ENCODE measurements around the gene ITPRIP. TPM values are rescaled to one million over a fixed set of nuclear protein-coding genes. Genes with fewer than 3 reads are reported as not detected.

ITPRIP gene
- total RNA-seq, 2 donors from 2014 or later: 5.9 to 9.6 TPM

GRCh38 chr10:104336821-104337467 lies 1.3 kb downstream of the ITPRIP start:
- no peaks in the 10 kb centered on the region for H3K9me3 ChIP-seq
- H3K4me3 ChIP-seq: peak overlapping the region; percentile 82
- no peak overlapping the region for H3K27ac ChIP-seq
- peaks cover 5% of the 10 kb centered on the region for H3K4me1 ChIP-seq
- peak overlapping the region in 1 of 2 donors; percentile 83 for H3K9ac ChIP-seq (ENCODE audit: low read depth in 2 of 2, low read length in 2 of 2)
- H3K27me3 ChIP-seq: no peaks in the 10 kb centered on the region
- no peak for TF ChIP-seq CTCF (IDR thresholded peaks at IDR 0.05)
- peak; percentile 21 for DNase-seq
- no peaks in the 10 kb centered on the region for H3K36me3 ChIP-seq
- intact Hi-C loops (cut with DNase I): no loop called here

- peaks cover 24% of the 10 kb centered on the region for H3K4me1 ChIP-seq
- no peak for TF ChIP-seq CTCF (IDR thresholded peaks at IDR 0.05)
- H3K4me3 ChIP-seq: no peak overlapping the region
- no peaks in the 10 kb centered on the region for H3K27me3 ChIP-seq
- no peak overlapping the region for H3K27ac ChIP-seq
- H3K9me3 ChIP-seq: no peaks in the 10 kb centered on the region
- DNase-seq: peak; percentile 16
- intact Hi-C loops (cut with DNase I): no loop called here
- H3K36me3 ChIP-seq: no peaks in the 10 kb centered on the region
- H3K9ac ChIP-seq (ENCODE audit: low read depth in 2 of 2, low read length in 2 of 2): no peak overlapping the region
Measured at GRCh38 chr10:104334965-104335650, 3.2 kb downstream of the ITPRIP start.

GRCh38 chr10:104334561-104334960 lies 3.7 kb downstream of the ITPRIP start:
- Histone ChIP-seq H3K9me3 (no peaks in the 10 kb centered on the region), H3K4me1 (peaks cover 29% of the 10 kb centered on the region), H3K27ac (no peak overlapping the region), H3K4me3 (no peak overlapping the region), H3K36me3 (no peaks in the 10 kb centered on the region), H3K27me3 (no peaks in the 10 kb centered on the region), H3K9ac (ENCODE audit: low read depth in 2 of 2, low read length in 2 of 2) (no peak overlapping the region)
- DNase-seq: peak; percentile 10
- no peak for TF ChIP-seq CTCF (IDR thresholded peaks at IDR 0.05)
- intact Hi-C loops (cut with DNase I): no loop called here

- Histone ChIP-seq H3K27ac (no peak overlapping the region), H3K9ac (ENCODE audit: low read depth in 2 of 2, low read length in 2 of 2) (no peak overlapping the region), H3K27me3 (no peaks in the 10 kb centered on the region), H3K4me3 (no peak overlapping the region), H3K36me3 (no peaks in the 10 kb centered on the region), H3K9me3 (no peaks in the 10 kb centered on the region), H3K4me1 (peaks cover 31% of the 10 kb centered on the region)
- TF ChIP-seq CTCF (IDR thresholded peaks at IDR 0.05): no peak
- intact Hi-C loops (cut with DNase I): no loop called here
- DNase-seq: peak; percentile 16
Measured at GRCh38 chr10:104333728-104334373, 4.4 kb downstream of the ITPRIP start.

GRCh38 chr10:104333032-104333727 lies 5.1 kb downstream of the ITPRIP start:
- TF ChIP-seq CTCF (IDR thresholded peaks at IDR 0.05): no peak

More at GRCh38 chr10:104333032-104333727, 5.1 kb downstream of the ITPRIP start:
- H3K27ac ChIP-seq: no peak overlapping the region
- DNase-seq: peak; percentile 17
- peaks cover 31% of the 10 kb centered on the region for H3K4me1 ChIP-seq
- no peak overlapping the region for H3K9ac ChIP-seq (ENCODE audit: low read depth in 2 of 2, low read length in 2 of 2)
- H3K4me3 ChIP-seq: no peak overlapping the region
- intact Hi-C loops (cut with DNase I): no loop called here
- H3K27me3 ChIP-seq: no peaks in the 10 kb centered on the region
- no peaks in the 10 kb centered on the region for H3K9me3 ChIP-seq
- no peaks in the 10 kb centered on the region for H3K36me3 ChIP-seq

Data from colonic mucosa (tissue), 4 donors.